Spleen (tissue), 7 donors: ENCODE data around the gene LRP10.

Experiments used
- POLR2A ChIP-seq, 3 donors: fragments of 450-650 bp; IDR thresholded peaks; one replicate each; pipeline ENCODE4 v1.5.1; 2017; ENCODE audit warnings: antibody characterized with exemption in 3 of 3, mild to moderate bottlenecking in 1 of 3
- TF ChIP-seq, protein P1 (sequence below), 11 experiments: fragments of 200-600 bp in 7 of 11; fragments of 450-650 bp in 4 of 11; sonication (generic) in 4 of 11; IDR thresholded peaks in 8 of 11; conservative IDR thresholded peaks in 3 of 11; 1 replicate in 7 of 11; 2 replicates in 4 of 11; pipeline versions ENCODE4 v1.4.0 to v1.8.0; 2016 to 2021; ENCODE audit warnings: antibody characterized with exemption in 11 of 11, inconsistent platforms in 4 of 11, mild to moderate bottlenecking in 1 of 11
- donor health status: DM: no; HTN: no; CAD: no; lungs with moderate emphysema.
- donor health status: DM: no; HTN: no; CAD: no.
- donor health status: DM: no; HTN: no; CAD: no.

DNA sequence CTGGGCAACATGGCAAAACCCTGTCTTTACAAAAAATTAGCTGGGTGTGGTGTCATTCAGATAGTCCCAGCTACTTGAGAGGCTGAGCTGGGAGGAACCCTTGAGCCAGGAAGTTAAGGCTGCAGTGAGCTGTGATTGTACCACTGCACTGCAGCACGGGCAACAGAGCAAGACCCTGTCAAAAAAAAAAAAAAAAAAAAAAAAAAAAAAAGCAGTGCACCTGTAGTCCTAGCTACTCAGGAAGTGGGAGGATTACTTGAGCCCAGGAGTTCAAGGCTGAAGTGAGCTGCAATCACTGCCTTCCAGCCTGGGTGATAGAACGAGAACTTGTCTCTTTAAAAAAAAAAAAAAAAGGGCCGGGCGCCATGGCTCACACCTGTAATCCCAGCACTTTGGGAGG, 17.1 kb downstream of the LRP10 start:
- TF ChIP-seq, protein P1, sequence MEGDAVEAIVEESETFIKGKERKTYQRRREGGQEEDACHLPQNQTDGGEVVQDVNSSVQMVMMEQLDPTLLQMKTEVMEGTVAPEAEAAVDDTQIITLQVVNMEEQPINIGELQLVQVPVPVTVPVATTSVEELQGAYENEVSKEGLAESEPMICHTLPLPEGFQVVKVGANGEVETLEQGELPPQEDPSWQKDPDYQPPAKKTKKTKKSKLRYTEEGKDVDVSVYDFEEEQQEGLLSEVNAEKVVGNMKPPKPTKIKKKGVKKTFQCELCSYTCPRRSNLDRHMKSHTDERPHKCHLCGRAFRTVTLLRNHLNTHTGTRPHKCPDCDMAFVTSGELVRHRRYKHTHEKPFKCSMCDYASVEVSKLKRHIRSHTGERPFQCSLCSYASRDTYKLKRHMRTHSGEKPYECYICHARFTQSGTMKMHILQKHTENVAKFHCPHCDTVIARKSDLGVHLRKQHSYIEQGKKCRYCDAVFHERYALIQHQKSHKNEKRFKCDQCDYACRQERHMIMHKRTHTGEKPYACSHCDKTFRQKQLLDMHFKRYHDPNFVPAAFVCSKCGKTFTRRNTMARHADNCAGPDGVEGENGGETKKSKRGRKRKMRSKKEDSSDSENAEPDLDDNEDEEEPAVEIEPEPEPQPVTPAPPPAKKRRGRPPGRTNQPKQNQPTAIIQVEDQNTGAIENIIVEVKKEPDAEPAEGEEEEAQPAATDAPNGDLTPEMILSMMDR (IDR thresholded peaks at IDR 0.05 in 8 of 11, conservative IDR thresholded peaks at IDR 0.05 in 3 of 11): no peak
- TF ChIP-seq POLR2A (IDR thresholded peaks at IDR 0.05): no peak
